H1 (cell line): ENCODE data around the gene ZNF30. TPM values are rescaled to one million over a fixed set of nuclear protein-coding genes. Genes with fewer than 3 reads are reported as not detected.

Experiments used
- CTCF ChIA-PET: fragments of 300-600 bp; sonication (Branson Sonifier 250); formaldehyde crosslinking; loops from one replicate; lab custom pipeline; 2021; ENCODE audit not compliant: partially characterized antibody; lab: Charles Lee
- POLR2A ChIA-PET: fragments of 300-600 bp; sonication (Branson Sonifier 250); formaldehyde crosslinking; loops from one replicate; lab custom pipeline; 2021; ENCODE audit warnings: inconsistent platforms; ENCODE audit not compliant: partially characterized antibody; lab: Charles Lee
- DNase-seq, 2 experiments: peaks; one replicate each; pipeline versions ENCODE4 v3.0.0 to v3.0.0-alpha.2; 2010 to 2022; ENCODE audit warnings: low spot score in 2 of 2, low read depth in 1 of 2, mixed read lengths in 1 of 2
- FAIRE-seq: peaks from 2 replicates; lab custom pipeline; 2011; peaks lifted over from hg19 to GRCh38; lab: Jason Lieb, UNC
- H2AFZ ChIP-seq: 2 replicates; pipeline ENCODE4 v1.8.1; 2012; ENCODE audit warnings: low read length, inconsistent platforms
- H2AK5ac ChIP-seq: 2 replicates; pipeline ENCODE4 v1.6.1; 2013; ENCODE audit warnings: low read depth, low read length
- H2BK120ac ChIP-seq: replicated peaks from 2 replicates; pipeline ENCODE3; 2013; ENCODE audit warnings: low read depth, low read length, inconsistent platforms
- H2BK12ac ChIP-seq: 2 replicates; pipeline ENCODE4 v1.6.1; 2013; ENCODE audit warnings: low read depth, low read length
- H2BK15ac ChIP-seq: 2 replicates; pipeline ENCODE4 v1.6.1; 2013; ENCODE audit warnings: low read length
- H2BK20ac ChIP-seq: 2 replicates; pipeline ENCODE4 v1.6.1; 2013; ENCODE audit warnings: low read length
- H2BK5ac ChIP-seq: 2 replicates; pipeline ENCODE4 v1.6.1; 2013; ENCODE audit warnings: low read depth, low read length
- H3K14ac ChIP-seq: 2 replicates; pipeline ENCODE4 v1.6.1; 2013; ENCODE audit warnings: inconsistent platforms; ENCODE audit not compliant: insufficient read length
- H3K18ac ChIP-seq: 2 replicates; pipeline ENCODE4 v1.6.1; 2013; ENCODE audit warnings: low read length; ENCODE audit errors: extremely low read depth
- H3K23ac ChIP-seq: 2 replicates; pipeline ENCODE4 v1.6.1; 2013; ENCODE audit warnings: inconsistent platforms; ENCODE audit not compliant: insufficient read length
- H3K23me2 ChIP-seq: 2 replicates; pipeline ENCODE4 v1.6.1; 2013; ENCODE audit warnings: low read depth, low read length
- H3K27ac ChIP-seq: 2 replicates; pipeline ENCODE4 v1.6.1; 2011; ENCODE audit warnings: low read depth, low read length, inconsistent platforms
- H3K27me3 ChIP-seq, 4 experiments: replicated peaks in 1 of 4; 1 replicate in 1 of 4; 2 replicates in 3 of 4; pipeline versions ENCODE4 v1.6.1 to v1.8.1; 2011 to 2013; ENCODE audit warnings: low read length in 3 of 4, mild to moderate bottlenecking in 3 of 4, inconsistent platforms in 2 of 4, mixed read lengths in 2 of 4, moderate library complexity in 1 of 4; ENCODE audit not compliant: control insufficient read depth in 3 of 4, insufficient read depth in 3 of 4; ENCODE audit errors: extremely low read depth in 1 of 4
- H3K36me3 ChIP-seq, 4 experiments: 2 replicates each; pipeline versions ENCODE4 v1.6.1 to v1.8.1; 2011 to 2013; ENCODE audit warnings: mild to moderate bottlenecking in 4 of 4, low read length in 3 of 4, moderate library complexity in 2 of 4, control low read depth in 1 of 4, inconsistent platforms in 1 of 4; ENCODE audit not compliant: insufficient read depth in 4 of 4, control insufficient read depth in 2 of 4
- H3K4ac ChIP-seq: replicated peaks from 2 replicates; pipeline ENCODE3; 2013; ENCODE audit warnings: low read length, low read depth, mixed read lengths, inconsistent platforms; ENCODE audit not compliant: insufficient read length
- H3K4me1 ChIP-seq, 4 experiments: replicated peaks in 1 of 4; 1 replicate in 1 of 4; 2 replicates in 3 of 4; pipeline versions ENCODE4 v1.6.1 to v1.8.1; 2011 to 2013; ENCODE audit warnings: low read length in 3 of 4, inconsistent platforms in 2 of 4, mixed read lengths in 1 of 4; ENCODE audit not compliant: insufficient read depth in 4 of 4, control insufficient read depth in 3 of 4
- H3K4me2 ChIP-seq, 2 experiments: 2 replicates each; pipeline versions ENCODE4 v1.6.1 to v1.8.1; 2011 to 2013; ENCODE audit warnings: low read depth in 2 of 2, low read length in 2 of 2, control low read depth in 1 of 2, inconsistent platforms in 1 of 2, mild to moderate bottlenecking in 1 of 2; ENCODE audit not compliant: insufficient read depth in 1 of 2
- H3K4me3 ChIP-seq, 4 experiments: fragments of 200-600, 300-600 bp in 1 of 4; sonication (generic), shearing (Covaris generic), sonication (Bioruptor Twin) in 1 of 4; 2 replicates each; pipeline versions ENCODE4 v1.5.1 to v1.8.1; 2011 to 2016; ENCODE audit warnings: low read length in 4 of 4, low read depth in 3 of 4, control low read depth in 2 of 4, inconsistent platforms in 2 of 4, mild to moderate bottlenecking in 2 of 4, mixed read lengths in 1 of 4, moderate library complexity in 1 of 4; ENCODE audit not compliant: insufficient read depth in 2 of 4; ENCODE audit errors: extremely low read depth in 1 of 4
- H3K56ac ChIP-seq: replicated peaks from 2 replicates; pipeline ENCODE3; 2013; ENCODE audit warnings: low read depth, mild to moderate bottlenecking, mixed read lengths, low read length, inconsistent platforms; ENCODE audit not compliant: insufficient read length
- H3K79me1 ChIP-seq: 2 replicates; pipeline ENCODE4 v1.6.1; 2013; ENCODE audit warnings: low read depth, low read length, control low read depth
- H3K79me2 ChIP-seq, 2 experiments: 2 replicates each; pipeline versions ENCODE4 v1.6.1 to v1.8.1; 2012 to 2013; ENCODE audit warnings: low read length in 2 of 2, mild to moderate bottlenecking in 2 of 2, inconsistent platforms in 1 of 2; ENCODE audit not compliant: insufficient read depth in 2 of 2, control insufficient read depth in 1 of 2
- H3K9ac ChIP-seq, 4 experiments: replicated peaks in 1 of 4; 1 replicate in 1 of 4; 2 replicates in 3 of 4; pipeline versions ENCODE4 v1.6.1 to v1.8.1; 2011 to 2013; ENCODE audit warnings: low read depth in 3 of 4, low read length in 3 of 4, control low read depth in 2 of 4, mild to moderate bottlenecking in 2 of 4, moderate library complexity in 2 of 4, inconsistent platforms in 1 of 4; ENCODE audit errors: extremely low read depth in 1 of 4
- H3K9me3 ChIP-seq, 2 experiments: 2 replicates each; pipeline versions ENCODE4 v1.6.1 to v1.8.1; 2012 to 2013; ENCODE audit warnings: mild to moderate bottlenecking in 2 of 2, moderate library complexity in 2 of 2, control low read depth in 1 of 2, inconsistent platforms in 1 of 2, low read depth in 1 of 2, low read length in 1 of 2, mixed read lengths in 1 of 2; ENCODE audit not compliant: insufficient read depth in 2 of 2
- H4K20me1 ChIP-seq, 2 experiments: replicated peaks in 1 of 2; 2 replicates each; pipeline versions ENCODE3 to v1.8.1; 2011 to 2013; ENCODE audit warnings: inconsistent platforms in 2 of 2, low read length in 2 of 2, mild to moderate bottlenecking in 1 of 2; ENCODE audit not compliant: insufficient read depth in 2 of 2, control insufficient read depth in 1 of 2
- H4K5ac ChIP-seq: 2 replicates; pipeline ENCODE4 v1.6.1; 2013; ENCODE audit warnings: low read length, low read depth, mixed read lengths, inconsistent platforms; ENCODE audit not compliant: insufficient read length
- H4K8ac ChIP-seq: 2 replicates; pipeline ENCODE4 v1.8.0; 2013; ENCODE audit warnings: mild to moderate bottlenecking, moderate library complexity, low read length, inconsistent platforms; ENCODE audit not compliant: insufficient read depth; ENCODE audit errors: extremely low read depth
- H4K91ac ChIP-seq: replicated peaks from 2 replicates; pipeline ENCODE3; 2013; ENCODE audit warnings: low read length, mixed read lengths, inconsistent platforms; ENCODE audit not compliant: insufficient read length
- CREB1 ChIP-seq: IDR thresholded peaks from 2 replicates; pipeline ENCODE4 v1.6.1; 2012; ENCODE audit warnings: inconsistent platforms
- JUN ChIP-seq: IDR thresholded peaks from 2 replicates; pipeline ENCODE4 v1.6.1; 2011; ENCODE audit warnings: low read depth, mild to moderate bottlenecking, improper control_type of control experiment, low read length
- KDM4A ChIP-seq: IDR thresholded peaks from one replicate; pipeline ENCODE4 v1.7.1; 2012; ENCODE audit warnings: low read depth, mild to moderate bottlenecking, moderate library complexity, low read length, inconsistent platforms; ENCODE audit not compliant: severe bottlenecking
- MAFK ChIP-seq: IDR thresholded peaks from 2 replicates; pipeline ENCODE4 v1.6.1; 2012; ENCODE audit warnings: low read depth, mild to moderate bottlenecking, improper control_type of control experiment, low read length
- NRF1 ChIP-seq: IDR thresholded peaks from 2 replicates; pipeline ENCODE4 v1.6.1; 2011; ENCODE audit warnings: mild to moderate bottlenecking, low read depth, low read length, improper control_type of control experiment
- RFX5 ChIP-seq: IDR thresholded peaks from 2 replicates; pipeline ENCODE4 v1.6.1; 2011; ENCODE audit warnings: low read depth, low read length, improper control_type of control experiment, borderline replicate concordance
- RNF2 ChIP-seq: fragments of 200-900, 300-1000 bp; sonication (generic); IDR thresholded peaks from 2 replicates; pipeline ENCODE4 v1.7.1; 2016; ENCODE audit warnings: borderline replicate concordance, low read depth, mild to moderate bottlenecking, antibody characterized with exemption, low read length; ENCODE audit not compliant: poor library complexity, severe bottlenecking; ENCODE audit errors: missing control alignments
- SRF ChIP-seq: IDR thresholded peaks from 2 replicates; pipeline ENCODE4 v1.6.1; 2011; ENCODE audit warnings: mild to moderate bottlenecking, low read depth, low read length, moderate library complexity
- WGBS, 2 experiments: shearing (Covaris generic) in 1 of 2; methylation state at CpG; one replicate each; pipeline versions ENCODE4 v1.1.6 to v1.1.7; 2013 to 2015; ENCODE audit warnings: low lambda C conversion rate in 2 of 2, mixed read lengths in 2 of 2, inconsistent platforms in 1 of 2, low coverage in 1 of 2, missing lambda C conversion rate in 1 of 2; ENCODE audit not compliant: insufficient replicate concordance in 2 of 2, insufficient coverage in 1 of 2, insufficient read length in 1 of 2; ENCODE audit errors: extremely low coverage in 1 of 2, missing lambda C conversion rate in 1 of 2; 5-methylcytosine and 5-hydroxymethylcytosine counted together
- polyA plus RNA-seq, 7 experiments: library from polyadenylated mRNA; depleted of rRNA in 3 of 7; stranded (reverse) in 5 of 7; unstranded in 2 of 7; fragments of >200 nt in 5 of 7; fragments of 200-250 nt in 2 of 7; gene quantifications; 1 replicate in 5 of 7; 2 replicates in 1 of 7; 4 replicates in 1 of 7; pipeline versions ENCODE4 v1.2.1 to v1.2.3, GENCODE V29; 2011 to 2013; ENCODE audit warnings: missing spikeins in 2 of 7, mixed read lengths in 2 of 7
- total RNA-seq: library from RNA; stranded (reverse); fragmentation: NEBNext Ultra II Directional; extraction: Animal tissue kit (Norgen Biotek cat#: 25700); gene quantifications from 2 replicates; pipeline ENCODE4 v1.2.1, GENCODE V29; 2021

Gene ZNF30
- total and polyA plus RNA-seq, 2 of the 8 experiments (the other 6 are each of a cell fraction or from before 2014, with no cell fraction given) = 2.0 to 4.7 TPM

DNA sequence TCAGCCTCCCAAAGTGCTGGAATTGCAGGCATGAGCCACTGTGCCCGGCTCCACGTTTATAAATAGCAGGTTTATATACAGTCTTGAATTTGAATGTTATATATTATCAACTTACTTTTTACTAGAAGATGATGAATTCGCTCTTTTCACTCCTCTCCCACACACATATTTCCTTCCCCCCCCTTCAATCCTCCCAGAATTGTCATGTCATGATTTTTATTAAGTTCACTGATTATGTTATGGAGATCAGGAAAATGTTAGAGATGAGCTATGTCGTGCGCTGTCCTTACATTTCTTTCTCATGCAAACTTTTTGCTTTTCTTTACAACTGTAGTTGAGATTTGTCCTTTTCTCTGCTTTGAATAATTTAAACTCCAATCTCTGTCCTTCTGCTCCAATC, 55.6 kb downstream of the ZNF30 start:
- Histone ChIP-seq H3K56ac (no peak overlapping the region), H3K79me1 (no peaks in the 10 kb centered on the region), H3K14ac (no peak overlapping the region), H3K23ac (no peak overlapping the region), H3K4me2 (no peak overlapping the region), H3K9me3 (no peaks in the 10 kb centered on the region), H3K4ac (no peak overlapping the region), H4K8ac (no peak overlapping the region), H3K4me3 (no peak overlapping the region), H3K36me3 (no peaks in the 10 kb centered on the region), H2AFZ (no peak overlapping the region), H3K9ac (no peak overlapping the region), H2BK15ac (no peak overlapping the region), H2BK5ac (no peak overlapping the region), H2BK20ac (no peak overlapping the region), H3K23me2 (no peaks in the 10 kb centered on the region), H4K5ac (no peak overlapping the region), H3K79me2 (no peaks in the 10 kb centered on the region), H4K91ac (no peak overlapping the region), H2AK5ac (no peak overlapping the region), H4K20me1 (no peaks in the 10 kb centered on the region), H2BK12ac (no peak overlapping the region), H2BK120ac (no peak overlapping the region), H3K18ac (no peak overlapping the region), H3K4me1 (peaks cover 2 to 7% (median 4%) of the 10 kb centered on the region in 4 experiments; a peak in 5 of 7 replicates), H3K27me3 (no peaks in the 10 kb centered on the region), H3K27ac (no peak overlapping the region)
- no peak for DNase-seq
- WGBS, 2 experiments = 94% methylated on average over 5 of the region's 5 CpGs; no CpG with 5 or more reads in 1 of the 2 experiments
- FAIRE-seq = no peak
- ChIA-PET POLR2A (no interaction called here), CTCF (interaction anchor here (1.2 kb wide), 1 partner anchor 10 kb away, joined by 3 read pairs; no protein-coding TSS in a partner anchor)
- no peak for TF ChIP-seq JUN
- no peak for TF ChIP-seq RFX5
- no peak for TF ChIP-seq NRF1
- no peak for TF ChIP-seq CREB1
- no peak for TF ChIP-seq SRF
- no peak for TF ChIP-seq KDM4A
- TF ChIP-seq MAFK = no peak
- no peak for TF ChIP-seq RNF2
